Measurements from ENCODE around the gene ZBTB17. TPM values are rescaled to one million over a fixed set of nuclear protein-coding genes. Genes with fewer than 3 reads are reported as not detected.

The ZBTB17 gene
- total and polyA plus RNA-seq, 12 donors: 16.4 to 54.9 (median 20.8) TPM

DNA sequence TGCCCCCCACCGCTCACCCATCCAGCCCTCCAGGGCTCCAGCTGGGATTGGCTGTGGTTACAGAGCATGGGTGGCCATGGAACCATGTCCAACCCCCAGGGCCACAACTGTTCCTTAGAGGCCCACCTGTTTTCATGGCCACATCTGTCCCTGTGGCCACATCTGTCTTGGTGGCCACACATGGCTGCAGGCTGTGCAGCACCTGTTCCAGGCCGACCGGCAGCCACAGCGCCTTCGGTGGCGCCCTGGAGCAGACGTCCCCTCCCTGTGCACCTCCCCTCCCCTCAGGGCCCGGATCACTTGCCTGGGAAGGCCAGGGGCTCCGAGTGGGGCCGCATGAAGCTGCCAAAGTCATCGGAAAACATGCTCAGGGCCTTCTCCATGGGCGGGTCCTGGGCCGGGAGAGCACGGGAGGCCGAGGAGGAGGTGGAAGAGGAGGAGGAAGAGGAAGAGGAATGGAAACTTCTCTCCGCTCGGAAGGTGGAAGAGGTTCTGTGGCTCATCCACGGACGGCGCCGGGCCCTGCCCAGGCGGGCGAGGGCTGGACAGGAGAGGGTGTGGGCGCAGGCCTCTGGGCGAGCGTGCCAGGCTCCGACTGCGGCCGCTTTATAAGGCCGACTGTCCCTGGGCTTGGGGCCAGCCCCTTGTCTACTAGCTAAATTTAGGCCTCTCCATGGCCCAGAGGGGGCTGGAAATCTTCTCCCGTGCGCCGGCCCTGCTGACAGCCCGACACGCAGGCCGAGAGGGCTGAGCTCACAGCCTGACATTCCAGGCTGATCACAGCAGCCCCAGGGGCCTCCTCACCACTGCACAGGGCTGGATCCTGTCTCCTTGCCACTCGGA is 41.8 kb upstream of the ZBTB17 start, which contains the start of gene HSPB7:
Gene HSPB7 (minus strand): TSS at position 583 of the 843 bp plus-strand sequence. CDS start 80 bp downstream, at position 503.
- ATAC-seq (peak; percentile 46 to 70 (median 60)), DNase-seq (peak; percentile 88 to 90)
- Histone ChIP-seq H3K27me3 (no peaks in the 10 kb centered on the region), H3K4me3 (peak within 1 kb of the TSS; percentile 50 to 73 (median 62)), H3K36me3 (peaks cover 0 to 17% (median 0%) of the 10 kb centered on the region in 9 donors), H3K9me3 (no peaks in the 10 kb centered on the region), H3K27ac (peak within 1 kb of the TSS; percentile 86 to 99 (median 96)), H3K4me1 (peaks cover 14 to 72% (median 44%) of the 10 kb centered on the region in 9 donors)
- TF ChIP-seq, protein P1, sequence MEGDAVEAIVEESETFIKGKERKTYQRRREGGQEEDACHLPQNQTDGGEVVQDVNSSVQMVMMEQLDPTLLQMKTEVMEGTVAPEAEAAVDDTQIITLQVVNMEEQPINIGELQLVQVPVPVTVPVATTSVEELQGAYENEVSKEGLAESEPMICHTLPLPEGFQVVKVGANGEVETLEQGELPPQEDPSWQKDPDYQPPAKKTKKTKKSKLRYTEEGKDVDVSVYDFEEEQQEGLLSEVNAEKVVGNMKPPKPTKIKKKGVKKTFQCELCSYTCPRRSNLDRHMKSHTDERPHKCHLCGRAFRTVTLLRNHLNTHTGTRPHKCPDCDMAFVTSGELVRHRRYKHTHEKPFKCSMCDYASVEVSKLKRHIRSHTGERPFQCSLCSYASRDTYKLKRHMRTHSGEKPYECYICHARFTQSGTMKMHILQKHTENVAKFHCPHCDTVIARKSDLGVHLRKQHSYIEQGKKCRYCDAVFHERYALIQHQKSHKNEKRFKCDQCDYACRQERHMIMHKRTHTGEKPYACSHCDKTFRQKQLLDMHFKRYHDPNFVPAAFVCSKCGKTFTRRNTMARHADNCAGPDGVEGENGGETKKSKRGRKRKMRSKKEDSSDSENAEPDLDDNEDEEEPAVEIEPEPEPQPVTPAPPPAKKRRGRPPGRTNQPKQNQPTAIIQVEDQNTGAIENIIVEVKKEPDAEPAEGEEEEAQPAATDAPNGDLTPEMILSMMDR (IDR thresholded peaks at IDR 0.05): peak in 1 of 9 donors; percentile 12
- WGBS, 2 donors: 10 to 13% methylated on average over 37 of the region's 37 CpGs
- intact Hi-C loops (cut with DNase I): no loop called here

DNA sequence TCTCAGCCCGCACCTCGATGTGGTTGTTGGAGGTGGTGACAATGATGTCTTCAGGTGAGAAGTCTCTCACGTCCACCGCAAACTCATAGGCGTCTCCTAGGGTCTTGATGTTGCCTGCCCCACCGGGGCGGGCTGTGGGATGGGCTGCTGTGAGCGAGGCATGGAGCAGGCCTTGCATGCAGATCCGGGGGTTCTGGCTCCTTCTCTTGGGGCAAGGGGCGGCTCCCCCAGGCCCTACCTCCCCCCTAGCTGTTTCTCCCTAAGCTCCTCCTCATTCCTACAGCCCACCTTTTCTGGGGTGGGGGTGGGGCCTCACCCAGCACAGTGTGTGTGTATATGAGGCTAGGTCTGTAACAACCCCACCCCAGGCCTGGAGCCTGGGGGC is 41.2 kb upstream of the ZBTB17 start:
- H3K4me3 ChIP-seq: peak overlapping the region; percentile 50 to 73 (median 62)
- DNase-seq (no peak), ATAC-seq (no peak)
- H3K36me3 ChIP-seq: peaks cover 0 to 17% (median 0%) of the 10 kb centered on the region in 9 donors
- TF ChIP-seq, protein P1 (IDR thresholded peaks at IDR 0.05): no peak
- intact Hi-C loops (cut with DNase I): no loop called here
- no peaks in the 10 kb centered on the region for H3K27me3 ChIP-seq
- peak overlapping the region; percentile 86 to 99 (median 96) for H3K27ac ChIP-seq
- 37 to 60% methylated on average over 10 of the region's 10 CpGs for WGBS, 2 donors
- no peaks in the 10 kb centered on the region for H3K9me3 ChIP-seq
- peaks cover 15 to 78% (median 50%) of the 10 kb centered on the region in 9 donors for H3K4me1 ChIP-seq

DNA sequence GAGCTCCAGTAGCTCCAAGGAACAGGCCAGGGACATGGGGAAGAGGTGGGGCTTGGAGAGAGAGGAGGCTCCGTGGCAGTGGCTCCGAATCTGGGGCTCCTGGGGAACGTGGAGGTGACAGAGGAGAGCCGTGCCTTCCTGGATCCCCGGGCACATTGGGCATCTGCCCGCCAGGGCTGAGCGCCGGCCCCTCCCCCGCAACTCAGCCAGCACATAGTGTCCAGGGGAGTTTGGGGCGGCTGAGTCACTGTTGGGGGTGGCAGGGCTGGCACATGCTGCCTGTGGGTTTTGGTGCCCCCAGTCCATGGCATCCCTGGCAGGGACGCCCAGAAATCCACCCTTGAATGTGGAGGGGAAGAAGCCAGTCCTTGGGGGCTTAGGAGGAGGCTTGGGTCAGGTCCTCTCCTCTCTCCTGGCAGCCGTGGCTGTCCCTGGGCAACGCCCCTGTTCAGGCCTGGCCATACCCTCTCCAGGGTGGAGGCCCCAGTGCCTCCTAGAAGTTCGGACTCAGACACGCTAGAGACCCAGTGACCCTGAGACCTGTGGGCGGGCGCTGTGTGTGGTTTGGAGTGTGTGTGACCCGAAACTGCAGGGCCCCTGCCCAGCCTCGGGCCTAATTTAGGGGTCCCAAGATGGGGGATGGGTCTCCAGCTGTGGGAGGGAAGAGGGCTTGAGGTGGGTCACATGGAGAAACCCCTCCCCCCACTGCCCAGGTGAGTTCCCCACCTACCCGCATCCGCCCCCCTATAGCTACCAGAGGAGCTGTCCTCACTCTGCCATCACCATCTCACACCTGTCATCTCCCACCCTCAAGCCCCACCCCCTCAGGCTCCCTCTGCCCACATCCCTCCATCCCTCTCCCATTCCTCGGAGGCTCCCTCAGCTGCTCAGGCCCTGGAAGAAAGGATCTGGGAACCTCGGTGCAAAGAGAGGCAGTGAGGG is 40.3 kb upstream of the ZBTB17 start:
- ATAC-seq: peak in 1 of 8 donors; percentile 8
- peaks cover 15 to 72% (median 44%) of the 10 kb centered on the region in 9 donors for H3K4me1 ChIP-seq

More for the DNA sequence above, 40.3 kb upstream of the ZBTB17 start:
- intact Hi-C loops (cut with DNase I): no loop called here
- Histone ChIP-seq H3K27me3 (no peaks in the 10 kb centered on the region), H3K27ac (peak overlapping the region; percentile 86 to 99 (median 96)), H3K9me3 (no peaks in the 10 kb centered on the region), H3K36me3 (peaks cover 0 to 17% (median 0%) of the 10 kb centered on the region in 9 donors), H3K4me3 (peak overlapping the region; percentile 50 to 73 (median 62))
- 48 to 55% methylated on average over 23 of the region's 23 CpGs for WGBS, 2 donors
- TF ChIP-seq, protein P1 (IDR thresholded peaks at IDR 0.05): no peak
- peak in 1 of 2 donors; percentile 53 for DNase-seq

Data from heart right ventricle (tissue), 16 donors.